ENCODE data around the gene MOCOS. TPM values are rescaled to one million over a fixed set of nuclear protein-coding genes. Genes with fewer than 3 reads are reported as not detected.

MOCOS gene
- total RNA-seq, 2 experiments from 2014 or later = 0.40 to 0.64 TPM

DNA sequence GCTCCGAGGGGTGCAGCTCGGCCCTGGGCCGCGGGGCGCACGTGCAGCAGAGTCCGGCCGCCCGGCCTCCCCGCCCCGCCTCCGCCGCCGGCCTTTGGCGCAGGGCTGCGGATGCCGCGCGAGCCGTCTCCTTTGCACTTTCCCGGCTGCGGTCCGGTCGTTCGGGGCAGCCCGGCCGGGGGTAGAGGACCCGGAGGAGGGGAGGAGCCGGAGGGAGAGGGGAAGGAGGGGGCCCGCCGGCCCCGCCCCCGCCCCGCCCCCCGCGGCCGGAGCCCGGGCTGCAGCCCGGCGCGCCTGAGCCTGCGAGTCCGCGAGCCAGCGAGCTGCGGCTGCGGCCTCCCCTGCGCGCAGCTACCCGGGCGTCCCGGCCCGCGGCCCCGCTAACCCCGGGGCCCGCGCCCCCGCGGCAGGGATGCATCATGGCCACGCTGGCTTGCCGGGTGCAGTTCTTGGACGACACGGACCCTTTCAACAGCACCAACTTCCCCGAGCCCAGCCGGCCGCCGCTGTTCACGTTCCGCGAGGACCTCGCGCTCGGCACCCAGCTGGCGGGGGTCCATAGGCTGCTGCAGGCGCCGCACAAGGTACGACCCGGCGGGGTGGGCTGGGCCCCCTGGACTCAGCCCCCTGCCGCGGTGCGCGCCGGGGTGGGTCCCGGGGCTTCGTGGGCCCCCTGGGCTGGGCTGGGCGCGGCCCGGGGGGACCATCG lies 110.3 kb downstream of the MOCOS start, which contains the start of gene FHOD3:
TSS of gene FHOD3 (plus strand) at position 297 of the 709 bp plus-strand sequence. CDS start at position 420, 123 bp downstream.
- DNase-seq (no peak), ATAC-seq (peak; percentile 49)
- Mint-ChIP-seq H3K36me3 (no peaks in the 10 kb centered on the region), H3K27me3 (peaks cover 30% of the 10 kb centered on the region), H3K27ac (no peak within 1 kb of the TSS), H3K4me1 (no peaks in the 10 kb centered on the region), H3K4me3 (no peak within 1 kb of the TSS), H3K9me3 (ENCODE audit: low read depth) (no peaks in the 10 kb centered on the region)
- CTCF ChIA-PET = no interaction called here

DNA sequence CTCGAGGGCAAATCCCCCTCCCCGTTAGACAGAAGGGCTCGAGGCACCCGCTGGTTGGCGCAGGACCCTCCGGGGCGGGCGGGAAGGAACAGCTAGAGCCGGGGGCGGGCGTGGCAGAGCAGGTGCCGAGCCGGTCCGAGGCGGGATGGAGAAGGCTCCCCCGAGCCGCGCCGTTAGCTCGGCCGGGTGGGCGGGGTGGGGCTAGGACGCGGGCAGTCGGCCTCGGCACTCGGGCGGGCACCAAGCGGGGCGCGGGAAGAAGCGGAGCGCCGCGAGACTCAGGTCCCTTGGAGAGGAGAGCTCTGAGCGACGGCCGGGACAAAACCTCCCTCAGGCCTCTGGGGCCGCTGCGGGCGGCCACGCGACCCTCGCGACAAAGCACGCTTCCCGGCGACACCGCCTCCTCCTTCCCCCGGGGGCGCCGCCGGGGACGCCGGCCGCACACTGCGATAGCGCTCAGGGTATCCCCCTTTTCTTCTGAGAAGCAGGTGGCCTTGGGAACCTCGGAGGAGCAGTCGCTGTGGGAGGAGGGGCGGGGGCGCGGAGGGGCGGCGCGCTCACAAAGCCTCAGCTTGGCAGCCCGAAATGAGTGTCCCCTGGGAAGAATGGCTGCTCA lies 110.9 kb downstream of the MOCOS start:
- Mint-ChIP-seq H3K27ac (no peak overlapping the region), H3K4me1 (no peaks in the 10 kb centered on the region), H3K27me3 (peaks cover 35% of the 10 kb centered on the region), H3K36me3 (no peaks in the 10 kb centered on the region), H3K4me3 (no peak overlapping the region), H3K9me3 (ENCODE audit: low read depth) (no peaks in the 10 kb centered on the region)
- ATAC-seq (no peak), DNase-seq (no peak)
- CTCF ChIA-PET = no interaction called here

DNA sequence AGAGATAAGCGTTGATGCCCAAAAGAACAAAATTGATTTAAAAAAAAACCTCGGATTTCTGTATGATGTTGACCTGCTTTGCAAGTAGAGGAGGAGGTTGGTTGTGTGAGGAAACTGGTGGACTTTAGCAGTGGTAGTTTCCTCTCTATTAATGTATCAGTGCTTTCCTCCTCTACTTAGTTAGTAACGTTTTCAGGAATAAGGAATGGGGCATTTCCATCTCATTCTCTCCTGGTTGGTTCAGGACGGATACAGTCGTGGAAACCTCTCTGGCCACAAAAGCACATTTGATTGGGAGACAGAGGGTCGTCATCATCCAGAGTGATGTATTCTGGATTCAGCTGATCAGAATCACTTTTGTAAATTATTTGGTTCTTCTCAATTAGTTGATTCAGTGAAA lies 111.7 kb downstream of the MOCOS start:
- no peak for DNase-seq
- H3K27ac Mint-ChIP-seq = no peak overlapping the region
- H3K9me3 Mint-ChIP-seq (ENCODE audit: low read depth) = no peaks in the 10 kb centered on the region
- H3K36me3 Mint-ChIP-seq = no peaks in the 10 kb centered on the region
- H3K4me3 Mint-ChIP-seq = no peak overlapping the region
- no peaks in the 10 kb centered on the region for H3K4me1 Mint-ChIP-seq
- CTCF ChIA-PET = no interaction called here
- no peak for ATAC-seq
- peaks cover 41% of the 10 kb centered on the region for H3K27me3 Mint-ChIP-seq

DNA sequence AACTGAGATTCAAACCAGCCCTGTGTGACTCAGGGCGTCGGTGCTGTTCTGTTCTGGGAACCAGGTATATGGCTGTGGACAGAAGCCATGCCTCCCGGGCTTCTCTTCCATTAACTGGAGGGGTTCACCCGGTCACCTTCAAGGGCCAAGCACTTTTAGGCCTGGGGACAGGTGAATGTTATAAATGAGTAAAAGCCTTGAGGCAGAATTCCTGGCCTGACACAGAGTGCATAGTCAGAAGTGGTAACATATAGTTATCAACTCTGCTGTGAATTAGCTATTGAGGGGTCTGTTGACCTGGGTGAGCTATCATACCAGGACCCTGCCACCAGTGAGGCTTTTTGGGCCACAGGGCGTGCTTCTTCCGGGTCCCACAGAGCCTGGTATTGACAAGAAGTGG lies 112.9 kb downstream of the MOCOS start:
- no peak overlapping the region for H3K27ac Mint-ChIP-seq
- H3K4me3 Mint-ChIP-seq = no peak overlapping the region
- CTCF ChIA-PET = no interaction called here
- DNase-seq (no peak), ATAC-seq (no peak)
- no peaks in the 10 kb centered on the region for H3K36me3 Mint-ChIP-seq
- no peaks in the 10 kb centered on the region for H3K9me3 Mint-ChIP-seq (ENCODE audit: low read depth)
- H3K4me1 Mint-ChIP-seq = no peaks in the 10 kb centered on the region
- peaks cover 49% of the 10 kb centered on the region for H3K27me3 Mint-ChIP-seq

DNA sequence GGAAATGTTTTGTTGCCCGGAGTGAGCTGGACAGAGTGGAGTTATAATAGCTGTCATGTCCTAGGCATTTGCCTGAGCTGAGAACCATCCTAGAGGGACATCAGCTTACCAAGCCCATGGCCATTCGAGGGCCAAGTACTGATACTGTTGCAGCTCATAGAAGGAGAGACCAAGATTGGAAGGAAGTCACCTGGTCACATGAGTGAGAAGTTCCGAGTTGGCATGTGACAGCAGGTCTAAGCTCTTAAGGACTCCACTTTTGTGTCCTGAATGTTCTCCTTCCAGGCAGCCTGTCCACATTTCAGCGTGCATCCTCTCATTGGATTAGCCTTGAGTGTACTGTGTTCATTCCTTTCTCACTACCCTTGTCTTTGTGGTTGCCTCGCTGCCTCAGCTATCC lies 114.6 kb downstream of the MOCOS start:
- ATAC-seq (no peak), DNase-seq (no peak)
- H3K27me3 Mint-ChIP-seq = peaks cover 61% of the 10 kb centered on the region
- no peak overlapping the region for H3K27ac Mint-ChIP-seq
- CTCF ChIA-PET = interaction anchor here (1.5 kb wide), 1 partner anchor 17 kb away, joined by 4 read pairs; no protein-coding TSS in a partner anchor
- no peaks in the 10 kb centered on the region for H3K36me3 Mint-ChIP-seq
- H3K4me3 Mint-ChIP-seq = no peak overlapping the region
- no peaks in the 10 kb centered on the region for H3K9me3 Mint-ChIP-seq (ENCODE audit: low read depth)
- no peaks in the 10 kb centered on the region for H3K4me1 Mint-ChIP-seq

DNA sequence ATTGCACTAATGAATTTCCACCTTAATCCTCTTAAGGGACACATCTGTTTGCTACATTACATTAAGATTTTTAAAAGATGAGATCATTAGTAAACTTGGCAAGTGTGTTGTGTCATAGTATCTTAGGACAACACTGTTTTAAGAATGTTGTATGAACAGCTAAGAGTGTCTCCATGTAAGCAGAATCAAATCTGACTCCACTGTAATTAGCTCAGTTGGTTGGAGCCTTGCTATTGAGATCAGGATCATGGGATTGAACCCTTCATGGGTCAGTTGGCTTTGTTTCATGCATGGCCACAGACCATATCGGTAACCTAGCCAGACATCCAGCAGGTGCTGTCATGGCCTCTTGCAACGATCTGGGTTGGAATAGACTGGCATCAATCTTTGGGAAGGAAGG lies 115.4 kb downstream of the MOCOS start:
- ATAC-seq = no peak
- no peak overlapping the region for H3K4me3 Mint-ChIP-seq
- H3K36me3 Mint-ChIP-seq = no peaks in the 10 kb centered on the region
- no peak overlapping the region for H3K27ac Mint-ChIP-seq
- H3K4me1 Mint-ChIP-seq = no peaks in the 10 kb centered on the region
- DNase-seq = no peak
- H3K9me3 Mint-ChIP-seq (ENCODE audit: low read depth) = no peaks in the 10 kb centered on the region
- CTCF ChIA-PET = interaction anchor here (1.5 kb wide), 1 partner anchor 18 kb away, joined by 4 read pairs; no protein-coding TSS in a partner anchor
- peaks cover 61% of the 10 kb centered on the region for H3K27me3 Mint-ChIP-seq

DNA sequence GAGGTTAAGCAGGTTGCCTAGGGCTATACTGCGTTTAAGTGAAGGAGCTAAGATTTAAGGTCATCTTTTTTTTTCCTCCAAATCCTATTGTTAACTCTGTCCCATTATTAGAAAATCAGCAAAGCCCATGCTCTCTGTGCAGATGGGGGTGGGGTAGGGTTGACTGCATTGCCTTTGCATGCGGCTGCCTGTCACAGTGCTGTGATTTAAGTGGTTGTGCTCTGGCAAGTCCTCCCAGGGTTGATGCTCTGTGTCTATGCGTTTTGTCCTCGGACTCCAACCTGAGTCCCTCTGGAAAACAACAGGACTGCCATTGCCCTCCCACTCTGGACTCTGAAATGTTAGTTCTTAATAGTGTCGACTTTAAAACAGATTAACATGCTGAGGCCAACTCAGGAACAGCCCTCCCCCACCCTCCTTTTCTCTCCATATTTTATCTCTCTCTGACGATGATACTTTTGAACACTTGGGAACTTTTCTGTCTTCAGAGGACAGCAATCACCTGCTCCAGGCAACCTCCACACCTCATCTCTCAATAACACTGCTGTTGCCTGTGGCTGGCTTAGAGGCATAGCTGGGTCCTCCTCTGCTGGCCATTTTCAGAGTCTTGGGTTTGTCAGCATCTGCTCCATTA lies 116.0 kb downstream of the MOCOS start:
- no peaks in the 10 kb centered on the region for H3K36me3 Mint-ChIP-seq
- no peaks in the 10 kb centered on the region for H3K4me1 Mint-ChIP-seq
- H3K27ac Mint-ChIP-seq = no peak overlapping the region
- ATAC-seq (no peak), DNase-seq (no peak)
- CTCF ChIA-PET = no interaction called here
- no peaks in the 10 kb centered on the region for H3K9me3 Mint-ChIP-seq (ENCODE audit: low read depth)
- H3K27me3 Mint-ChIP-seq = peaks cover 61% of the 10 kb centered on the region
- H3K4me3 Mint-ChIP-seq = no peak overlapping the region

DNA sequence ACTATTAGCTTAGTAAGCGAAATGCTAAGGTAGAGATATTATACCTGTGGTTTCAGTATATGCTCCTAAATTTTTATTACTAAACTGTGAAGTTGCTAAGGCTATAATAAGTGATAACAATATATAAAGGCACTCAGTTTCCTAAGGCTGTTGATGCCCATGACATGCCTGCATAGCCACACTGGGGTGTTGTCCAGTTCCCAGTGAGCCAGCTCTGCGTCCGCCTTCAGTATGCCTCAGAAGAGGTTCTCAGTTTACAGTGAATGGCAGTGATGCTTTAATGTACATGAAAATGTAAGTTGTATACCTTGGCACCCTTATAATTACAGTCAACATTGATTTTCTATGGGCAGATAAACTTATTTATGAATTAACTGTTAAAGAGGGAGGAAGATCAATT lies 117.4 kb downstream of the MOCOS start:
- no peaks in the 10 kb centered on the region for H3K9me3 Mint-ChIP-seq (ENCODE audit: low read depth)
- H3K27me3 Mint-ChIP-seq = peaks cover 50% of the 10 kb centered on the region
- no peak for DNase-seq
- no peak for ATAC-seq
- no peaks in the 10 kb centered on the region for H3K4me1 Mint-ChIP-seq
- CTCF ChIA-PET = no interaction called here
- H3K36me3 Mint-ChIP-seq = no peaks in the 10 kb centered on the region
- H3K4me3 Mint-ChIP-seq = no peak overlapping the region
- H3K27ac Mint-ChIP-seq = no peak overlapping the region

DNA sequence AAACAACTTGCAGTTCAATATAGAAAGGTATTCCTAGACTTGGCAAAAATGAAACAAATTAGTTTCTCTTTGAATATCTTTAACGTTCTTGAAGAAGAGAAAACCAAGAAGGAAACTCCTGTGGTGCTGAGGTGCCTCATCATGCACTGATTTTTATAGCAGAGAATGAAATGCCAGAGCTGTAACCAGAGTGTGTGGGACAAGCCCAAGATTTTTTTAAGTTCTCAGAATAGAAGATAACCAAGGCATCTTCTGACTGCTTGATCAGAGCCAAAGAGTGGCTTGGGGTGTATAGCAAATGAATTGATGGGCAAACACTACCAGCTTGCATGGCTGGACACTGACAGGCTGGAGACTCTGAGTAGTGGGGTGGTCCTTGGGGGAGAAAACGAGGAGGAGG lies 118.1 kb downstream of the MOCOS start:
- no peaks in the 10 kb centered on the region for H3K4me1 Mint-ChIP-seq
- H3K4me3 Mint-ChIP-seq = no peak overlapping the region
- H3K9me3 Mint-ChIP-seq (ENCODE audit: low read depth) = no peaks in the 10 kb centered on the region
- H3K36me3 Mint-ChIP-seq = no peaks in the 10 kb centered on the region
- no peak overlapping the region for H3K27ac Mint-ChIP-seq
- no peak for DNase-seq
- H3K27me3 Mint-ChIP-seq = peaks cover 44% of the 10 kb centered on the region
- CTCF ChIA-PET = no interaction called here
- ATAC-seq = no peak

DNA sequence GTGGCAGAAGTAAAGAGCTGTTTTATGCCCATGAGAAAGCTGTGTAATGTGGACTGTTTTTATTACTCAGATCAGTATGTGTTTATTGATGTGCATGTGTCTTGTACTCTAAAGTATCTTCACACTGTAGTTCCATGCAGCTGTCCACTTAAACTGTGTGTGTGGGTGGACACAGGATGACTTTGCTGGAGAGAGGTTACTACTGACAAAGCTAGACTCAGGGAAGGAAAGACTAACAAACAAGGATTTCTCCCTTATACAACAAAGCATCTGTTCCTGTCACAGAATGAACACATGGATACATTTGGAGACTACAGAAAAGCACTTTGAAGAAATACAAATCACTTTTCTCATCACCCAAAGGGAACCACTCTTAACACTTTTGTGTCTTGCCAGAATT lies 120.2 kb downstream of the MOCOS start:
- Mint-ChIP-seq H3K36me3 (no peaks in the 10 kb centered on the region), H3K4me1 (no peaks in the 10 kb centered on the region), H3K27me3 (peaks cover 37% of the 10 kb centered on the region), H3K4me3 (no peak overlapping the region), H3K27ac (no peak overlapping the region), H3K9me3 (ENCODE audit: low read depth) (no peaks in the 10 kb centered on the region)
- CTCF ChIA-PET = no interaction called here
- DNase-seq (no peak), ATAC-seq (no peak)

DNA sequence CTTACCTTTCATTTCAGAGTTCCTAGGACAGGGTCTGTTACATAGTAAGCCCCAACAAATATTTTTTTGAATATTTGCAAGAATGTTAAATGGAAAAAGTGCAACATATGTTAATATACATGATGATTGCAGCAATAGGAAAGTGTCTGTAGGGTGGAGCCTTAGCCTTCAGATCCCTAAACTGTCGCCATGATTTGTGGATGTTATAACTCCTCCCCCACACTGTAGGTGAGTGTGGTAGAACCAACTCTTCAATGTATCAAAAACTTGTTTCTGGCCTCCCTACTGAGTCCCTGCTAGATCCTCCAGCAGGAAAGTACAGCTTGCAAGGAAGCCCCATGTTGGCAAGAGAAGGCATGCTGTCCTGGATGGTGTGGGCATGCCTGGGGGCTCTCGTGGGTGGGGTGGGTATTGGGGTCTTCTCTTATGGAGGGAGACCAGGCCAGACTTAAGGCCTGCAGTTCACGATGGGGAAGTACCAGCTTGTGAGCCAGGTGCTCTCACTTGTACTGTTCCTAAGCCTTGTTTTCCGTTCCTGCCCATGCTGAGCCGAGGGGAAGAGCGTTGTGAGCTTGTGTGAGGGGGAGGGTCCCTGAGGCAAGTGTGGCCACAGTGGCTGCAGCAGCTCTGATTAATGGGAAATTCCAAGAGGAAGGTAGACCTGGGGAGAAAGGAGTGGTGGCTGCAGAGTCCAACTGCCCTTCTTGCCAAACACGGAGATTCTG lies 121.6 kb downstream of the MOCOS start:
- no peak overlapping the region for H3K4me3 Mint-ChIP-seq
- no peaks in the 10 kb centered on the region for H3K4me1 Mint-ChIP-seq
- ATAC-seq (no peak), DNase-seq (no peak)
- H3K9me3 Mint-ChIP-seq (ENCODE audit: low read depth) = no peaks in the 10 kb centered on the region
- H3K27me3 Mint-ChIP-seq = peaks cover 33% of the 10 kb centered on the region
- CTCF ChIA-PET = no interaction called here
- H3K36me3 Mint-ChIP-seq = no peaks in the 10 kb centered on the region
- H3K27ac Mint-ChIP-seq = no peak overlapping the region

DNA sequence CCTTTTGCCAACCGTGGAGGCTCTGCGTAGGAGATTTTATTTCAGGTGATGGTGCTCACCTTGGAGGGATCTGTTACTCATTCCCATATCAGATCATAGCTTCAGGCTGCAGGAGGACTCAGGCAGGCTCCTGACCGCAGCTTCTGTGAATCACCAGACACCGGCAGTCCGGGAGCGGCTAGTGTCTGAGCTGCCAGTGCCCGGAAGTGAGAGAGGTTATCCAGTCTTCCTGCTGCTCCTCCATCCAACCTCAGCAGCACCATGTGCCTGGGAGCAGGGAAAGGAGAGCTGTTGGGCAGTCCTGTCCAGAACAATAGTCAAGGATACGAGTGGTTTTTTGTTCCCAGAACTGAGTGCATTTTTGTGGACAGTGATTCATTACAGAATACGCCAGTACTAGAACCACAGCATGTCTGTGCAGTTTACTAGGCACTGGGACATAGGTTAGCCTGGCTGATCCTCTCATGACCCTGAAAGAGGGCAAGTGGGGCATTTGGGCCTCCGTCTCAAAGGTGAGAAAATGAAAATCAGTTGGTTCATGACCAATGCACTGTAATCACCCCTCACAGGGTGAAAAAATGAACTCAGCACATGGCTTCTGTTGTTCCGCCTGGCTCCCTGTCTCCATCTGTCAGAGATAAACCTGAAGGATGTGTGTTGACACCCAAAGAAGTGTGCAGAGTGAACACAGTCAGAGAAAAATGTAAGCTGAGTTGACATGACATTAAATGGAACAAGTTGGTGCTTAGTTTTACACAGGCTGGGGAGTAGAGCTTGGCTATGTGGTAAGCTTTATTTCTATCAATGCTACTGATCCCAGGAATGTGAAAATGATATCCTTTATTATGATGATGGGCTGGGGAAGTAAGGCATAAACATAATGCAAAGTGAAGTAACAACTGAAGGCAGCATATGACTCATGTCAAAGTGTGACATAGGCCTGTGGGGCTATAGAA lies 122.4 kb downstream of the MOCOS start:
- Mint-ChIP-seq H3K36me3 (no peaks in the 10 kb centered on the region), H3K9me3 (ENCODE audit: low read depth) (no peaks in the 10 kb centered on the region), H3K4me3 (no peak overlapping the region), H3K4me1 (no peaks in the 10 kb centered on the region), H3K27ac (no peak overlapping the region), H3K27me3 (peaks cover 27% of the 10 kb centered on the region)
- CTCF ChIA-PET = no interaction called here
- no peak for ATAC-seq
- DNase-seq = peak; percentile 26
